Osteocyte (in vitro differentiated cells): ENCODE measurements around the gene EIF1. TPM values are rescaled to one million over a fixed set of nuclear protein-coding genes. Genes with fewer than 3 reads are reported as not detected.

Source experiments
- DNase-seq: peaks from one replicate; pipeline ENCODE4 v3.0.0; 2021; ENCODE audit warnings: mixed read lengths; ENCODE audit not compliant: unreplicated experiment; ENCODE audit errors: extremely low spot score
- H3K27ac Mint-ChIP-seq: one replicate; pipeline ENCODE4 v1.8.0; 2021; ENCODE audit warnings: mild to moderate bottlenecking, mixed read lengths; ENCODE audit not compliant: unreplicated experiment
- H3K27me3 Mint-ChIP-seq: one replicate; pipeline ENCODE4 v1.8.0; 2021; ENCODE audit warnings: mixed read lengths; ENCODE audit not compliant: unreplicated experiment
- H3K36me3 Mint-ChIP-seq: one replicate; pipeline ENCODE4 v1.8.0; 2021; ENCODE audit warnings: mixed read lengths; ENCODE audit not compliant: unreplicated experiment
- H3K4me1 Mint-ChIP-seq: one replicate; pipeline ENCODE4 v1.8.0; 2021; ENCODE audit warnings: mixed read lengths; ENCODE audit not compliant: unreplicated experiment
- H3K4me3 Mint-ChIP-seq: one replicate; pipeline ENCODE4 v1.8.0; 2021; ENCODE audit warnings: mild to moderate bottlenecking, moderate library complexity, mixed read lengths; ENCODE audit not compliant: unreplicated experiment
- H3K9me3 Mint-ChIP-seq: one replicate; pipeline ENCODE4 v1.8.0; 2021; ENCODE audit warnings: mixed read lengths; ENCODE audit not compliant: unreplicated experiment
- CTCF ChIP-seq: fragments of 200-600 bp; sonication (generic); IDR thresholded peaks from 2 replicates; pipeline ENCODE4 v1.5.0; 2021; ENCODE audit warnings: antibody characterized with exemption, mild to moderate bottlenecking, moderate library complexity
- total RNA-seq: library from RNA; stranded (reverse); gene quantifications from 2 replicates; pipeline ENCODE4 v1.2.1, GENCODE V29; 2021

EIF1 gene
- total RNA-seq, 1 donor from 2014 or later = 1,057 TPM

- Mint-ChIP-seq H3K9me3 (no peaks in the 10 kb centered on the region), H3K27ac (no peak overlapping the region), H3K27me3 (no peaks in the 10 kb centered on the region), H3K4me3 (no peak overlapping the region), H3K4me1 (no peaks in the 10 kb centered on the region), H3K36me3 (peaks cover 2% of the 10 kb centered on the region)
- no peak for DNase-seq
- TF ChIP-seq CTCF = no peak
Measured at GRCh38 chr17:41657176-41657754, 31.4 kb upstream of the EIF1 start.

GRCh38 chr17:41657936-41658335 is 30.7 kb upstream of the EIF1 start:
- Mint-ChIP-seq H3K36me3 (peaks cover 2% of the 10 kb centered on the region), H3K4me3 (no peak overlapping the region), H3K4me1 (no peaks in the 10 kb centered on the region), H3K27me3 (no peaks in the 10 kb centered on the region), H3K27ac (no peak overlapping the region), H3K9me3 (no peaks in the 10 kb centered on the region)
- TF ChIP-seq CTCF = no peak
- DNase-seq = no peak

- Mint-ChIP-seq H3K27me3 (no peaks in the 10 kb centered on the region), H3K27ac (no peak overlapping the region), H3K9me3 (no peaks in the 10 kb centered on the region), H3K4me1 (no peaks in the 10 kb centered on the region), H3K36me3 (peaks cover 2% of the 10 kb centered on the region), H3K4me3 (no peak overlapping the region)
- no peak for TF ChIP-seq CTCF
- DNase-seq = no peak
Measured at GRCh38 chr17:41658846-41659245, 29.8 kb upstream of the EIF1 start.

- no peak for TF ChIP-seq CTCF
- no peaks in the 10 kb centered on the region for H3K9me3 Mint-ChIP-seq
- H3K27ac Mint-ChIP-seq = no peak overlapping the region
- no peaks in the 10 kb centered on the region for H3K4me1 Mint-ChIP-seq
- H3K27me3 Mint-ChIP-seq = no peaks in the 10 kb centered on the region
- DNase-seq = no peak
- H3K4me3 Mint-ChIP-seq = no peak overlapping the region
- peaks cover 2% of the 10 kb centered on the region for H3K36me3 Mint-ChIP-seq
Measured at GRCh38 chr17:41659427-41660212, 29.1 kb upstream of the EIF1 start.

- no peaks in the 10 kb centered on the region for H3K4me1 Mint-ChIP-seq
- no peaks in the 10 kb centered on the region for H3K27me3 Mint-ChIP-seq
- H3K9me3 Mint-ChIP-seq = no peaks in the 10 kb centered on the region
- DNase-seq = no peak
- no peak overlapping the region for H3K4me3 Mint-ChIP-seq
- H3K27ac Mint-ChIP-seq = no peak overlapping the region
- H3K36me3 Mint-ChIP-seq = peaks cover 2% of the 10 kb centered on the region
- no peak for TF ChIP-seq CTCF
Measured at GRCh38 chr17:41660221-41660711, 28.4 kb upstream of the EIF1 start.
